Activated naive CD8-positive, alpha-beta T cell treated with anti-CD3 and anti-CD28 coated beads, Interleukin-2, amount 50 U/mL, for 16 hours (primary cell): ENCODE data around the gene JUNB.
"Not testable (repeated sequence)": the region's sequence is repeated elsewhere in the genome, so short reads cannot be mapped to it uniquely, and the experiment has no call there.

Experiments
- DNase-seq: peaks from one replicate; pipeline ENCODE4 v3.0.0-alpha.2; 2020; ENCODE audit warnings: low read depth, low spot score

Gene JUNB

DNA sequence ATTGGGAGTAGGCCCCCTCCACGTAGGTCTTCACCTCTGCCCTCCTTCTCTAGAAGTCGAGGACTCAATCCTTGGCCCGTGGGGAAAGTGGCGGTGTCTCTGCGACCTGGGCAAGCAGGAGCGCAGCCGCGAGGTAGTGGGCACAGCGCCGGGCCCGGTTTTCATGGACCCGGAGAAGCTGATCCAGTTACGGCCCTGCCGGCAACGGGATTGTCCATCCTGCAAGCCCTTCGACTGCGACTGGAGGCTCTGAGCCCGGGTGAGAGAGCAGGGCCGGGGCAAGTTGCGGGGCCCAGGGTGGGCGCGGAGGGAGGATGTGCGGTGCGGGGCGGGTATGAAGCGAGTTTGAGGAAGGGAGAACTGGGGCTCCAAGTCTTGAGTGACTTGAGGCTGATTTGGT is 12.8 kb downstream of the JUNB start:
- DNase-seq, result no peak

DNA sequence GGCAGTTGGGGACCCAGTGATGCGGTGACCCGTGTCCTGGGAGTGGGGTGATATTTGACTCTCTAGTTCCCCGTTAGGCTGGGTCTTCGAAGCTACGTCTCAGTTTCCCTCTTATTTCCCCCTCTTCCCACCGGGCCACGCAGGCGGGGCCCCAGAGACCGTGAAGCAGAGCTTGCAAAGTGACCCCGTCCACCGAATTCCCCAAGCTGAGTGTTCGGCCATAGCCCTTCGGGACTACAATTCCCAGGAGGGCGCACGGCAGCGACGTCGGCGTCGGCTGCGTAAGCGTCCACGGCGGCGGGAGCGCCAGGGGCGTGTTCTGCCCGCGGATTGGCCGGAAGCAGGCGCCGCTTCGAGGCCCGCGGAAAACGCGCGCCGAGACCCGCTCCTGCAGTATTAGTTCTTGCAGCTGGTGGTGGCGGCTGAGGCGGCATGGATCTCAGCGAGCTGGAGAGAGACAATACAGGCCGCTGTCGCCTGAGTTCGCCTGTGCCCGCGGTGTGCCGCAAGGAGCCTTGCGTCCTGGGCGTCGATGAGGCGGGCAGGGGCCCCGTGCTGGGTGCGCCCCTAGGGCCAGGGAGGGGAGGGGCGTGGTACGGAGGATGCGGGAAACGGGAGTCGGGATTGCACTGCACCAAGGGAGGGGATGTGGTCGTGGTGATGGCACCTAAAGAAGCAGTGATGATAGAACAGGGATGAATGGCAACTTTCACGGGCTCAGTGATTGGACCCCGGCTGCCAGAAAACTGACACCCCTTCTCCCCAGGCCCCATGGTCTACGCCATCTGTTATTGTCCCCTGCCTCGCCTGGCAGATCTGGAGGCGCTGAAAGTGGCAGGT is 15.2 kb downstream of the JUNB start, which contains the start of gene RNASEH2A:
Gene RNASEH2A, plus strand, starts transcription at position 343 of the 840 bp plus-strand sequence. Its CDS starts 90 bp downstream, at position 433.
- DNase-seq, result peak; percentile 64

DNA sequence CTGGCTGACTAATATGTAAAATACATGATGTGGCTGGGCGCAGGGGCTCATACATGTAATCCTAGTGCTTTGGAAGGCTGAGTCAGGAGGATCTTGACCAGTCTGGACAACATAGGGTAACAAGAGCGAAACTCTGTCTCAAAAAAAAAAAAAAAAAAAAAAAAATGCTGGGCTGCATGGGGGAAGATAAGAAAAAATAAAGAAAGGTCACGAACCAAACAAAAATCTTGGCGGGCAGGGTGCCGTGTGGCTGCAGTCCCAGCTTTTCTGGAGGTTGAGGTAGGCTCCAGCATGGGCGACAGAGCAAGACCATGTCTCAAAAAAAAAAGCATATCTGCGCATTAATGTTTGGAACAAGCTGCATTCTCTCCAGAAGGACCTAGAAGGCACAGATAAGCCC is 23.8 kb downstream of the JUNB start:
- no peak for DNase-seq

DNA sequence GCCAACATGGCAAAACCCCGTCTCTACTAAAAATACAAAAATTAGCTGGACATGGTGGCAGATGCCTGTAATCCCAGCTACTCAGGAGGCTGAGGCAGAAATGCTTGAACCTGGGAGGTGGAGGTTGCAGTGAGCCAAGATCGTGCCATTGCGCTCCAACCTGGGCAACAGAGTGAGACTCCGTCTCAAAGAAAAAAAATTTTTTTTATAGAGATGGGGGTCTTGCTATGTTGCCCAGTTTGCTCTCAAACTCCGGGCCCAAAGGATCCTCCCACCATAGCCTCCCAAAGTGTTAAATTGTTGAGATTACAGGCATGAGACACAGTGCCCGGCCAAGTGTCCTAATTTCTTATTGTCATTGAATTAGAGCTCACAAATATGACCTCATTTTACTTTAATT is 25.9 kb downstream of the JUNB start:
- not testable (repeated sequence) for DNase-seq

DNA sequence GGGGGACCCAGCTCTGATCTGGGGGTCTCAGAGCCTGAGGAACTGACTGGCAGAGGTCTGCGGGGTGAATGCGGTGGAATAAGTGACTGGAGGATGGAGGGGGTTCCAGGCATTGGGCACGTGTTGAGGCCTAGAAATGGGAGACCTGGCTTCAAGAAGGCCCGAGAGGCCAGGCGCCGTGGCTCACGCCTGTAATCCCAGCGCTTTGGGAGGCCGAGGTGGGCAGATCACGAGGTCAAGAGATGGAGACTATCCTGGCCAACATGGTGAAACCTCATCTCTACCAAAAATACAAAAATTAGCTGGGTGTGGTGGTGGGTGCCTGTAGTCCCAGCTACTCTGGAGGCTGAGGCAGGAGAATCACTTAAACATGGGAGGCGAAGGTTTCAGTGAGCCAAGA is 26.5 kb downstream of the JUNB start:
- not testable (repeated sequence) for DNase-seq

DNA sequence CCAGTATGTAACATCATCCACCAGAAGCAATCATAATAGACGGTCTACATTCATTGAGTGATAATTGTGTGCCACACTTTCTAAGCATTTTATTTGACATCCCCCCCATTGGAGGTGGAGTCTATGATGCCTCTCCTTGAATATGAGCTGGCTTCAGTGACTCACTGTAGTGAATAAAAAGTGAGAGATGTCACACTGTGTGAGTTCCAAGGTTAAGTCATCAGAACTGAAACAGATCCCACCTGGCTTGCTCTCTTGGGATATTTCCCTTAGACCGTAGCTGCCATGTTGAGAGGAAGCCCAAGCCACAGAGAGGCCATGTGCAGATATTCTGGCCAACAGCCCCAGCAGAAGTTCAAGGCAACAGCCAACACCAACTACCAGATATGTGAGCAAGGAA is 30.5 kb downstream of the JUNB start:
- no peak for DNase-seq

DNA sequence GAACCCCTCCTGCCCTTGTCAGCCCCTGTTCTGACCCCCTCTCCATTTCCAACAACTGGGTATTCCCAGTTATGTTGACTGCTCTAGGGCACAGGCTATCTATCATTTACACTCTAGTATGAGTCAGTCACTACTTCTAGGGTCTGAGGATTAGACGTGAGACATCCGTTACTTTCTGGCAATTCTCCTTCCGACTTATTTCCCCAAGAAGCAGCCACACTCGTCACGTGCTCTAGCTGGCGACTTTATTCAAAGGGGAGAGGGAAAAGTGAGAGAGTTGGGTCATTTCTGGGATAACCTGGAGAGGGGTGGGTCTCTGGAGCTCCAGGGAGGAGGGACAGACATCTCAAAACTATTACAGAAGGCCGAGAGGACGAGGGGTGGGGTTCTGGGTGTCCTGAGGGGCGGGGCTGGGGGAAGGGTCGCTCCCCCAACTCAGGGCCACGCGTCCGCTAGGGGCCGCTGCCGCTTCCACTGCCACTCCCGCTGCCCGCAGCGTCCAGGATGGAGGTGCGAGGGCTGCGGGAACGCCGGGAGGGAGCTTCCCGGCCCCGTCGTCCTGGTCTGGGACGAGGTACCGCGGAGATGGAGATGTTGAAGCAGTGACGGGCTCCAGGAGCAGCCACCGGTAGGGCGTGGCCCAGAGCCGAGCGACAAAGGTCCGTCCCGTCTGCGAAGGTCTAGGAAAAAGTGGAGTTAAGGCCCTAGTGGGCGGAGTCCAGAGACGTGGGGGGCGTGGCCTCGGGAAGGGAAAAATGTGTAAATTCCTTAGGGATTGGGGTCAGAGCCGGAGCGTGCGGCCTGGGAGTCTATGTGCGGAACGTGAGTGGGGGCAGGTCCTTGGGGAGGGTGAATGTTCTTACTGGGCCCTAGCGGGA is 34.2 kb downstream of the JUNB start:
- no peak for DNase-seq

DNA sequence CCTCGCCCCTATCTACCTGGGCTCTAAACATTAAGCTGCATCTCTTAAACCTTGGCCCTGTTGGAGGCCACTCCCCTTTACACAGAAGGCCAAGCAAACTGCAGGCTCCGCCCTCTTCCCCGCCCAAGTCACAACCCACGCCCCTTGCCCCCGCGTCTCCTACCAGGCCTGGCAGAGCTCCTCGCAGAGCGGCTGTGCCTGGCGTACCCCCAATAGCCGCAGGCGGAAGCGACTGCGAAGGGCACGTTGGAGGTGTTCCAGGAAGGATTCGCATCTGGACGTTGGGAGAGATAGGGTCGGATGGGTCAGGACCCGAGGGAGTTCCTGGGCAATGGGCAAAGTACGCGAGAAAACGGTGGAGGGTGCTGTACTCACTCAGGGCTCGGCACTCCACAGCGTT is 37.2 kb downstream of the JUNB start:
- DNase-seq, result no peak

DNA sequence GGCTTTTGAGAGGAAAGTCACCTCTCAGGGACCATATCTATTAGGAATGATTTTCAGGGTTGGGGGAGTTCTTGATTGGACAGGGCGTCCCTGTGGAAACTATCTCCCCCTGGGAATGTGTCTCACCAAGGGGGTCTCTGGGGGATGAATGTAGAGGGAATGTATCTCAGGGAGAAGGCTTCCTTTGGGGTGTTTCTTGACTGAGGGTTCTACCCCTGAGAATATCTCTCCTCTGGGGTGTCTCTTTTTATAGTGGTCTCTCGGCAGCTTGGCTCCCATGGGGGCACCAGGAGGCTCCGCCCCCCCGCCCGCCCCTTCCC is 42.1 kb downstream of the JUNB start:
- no peak for DNase-seq

DNA sequence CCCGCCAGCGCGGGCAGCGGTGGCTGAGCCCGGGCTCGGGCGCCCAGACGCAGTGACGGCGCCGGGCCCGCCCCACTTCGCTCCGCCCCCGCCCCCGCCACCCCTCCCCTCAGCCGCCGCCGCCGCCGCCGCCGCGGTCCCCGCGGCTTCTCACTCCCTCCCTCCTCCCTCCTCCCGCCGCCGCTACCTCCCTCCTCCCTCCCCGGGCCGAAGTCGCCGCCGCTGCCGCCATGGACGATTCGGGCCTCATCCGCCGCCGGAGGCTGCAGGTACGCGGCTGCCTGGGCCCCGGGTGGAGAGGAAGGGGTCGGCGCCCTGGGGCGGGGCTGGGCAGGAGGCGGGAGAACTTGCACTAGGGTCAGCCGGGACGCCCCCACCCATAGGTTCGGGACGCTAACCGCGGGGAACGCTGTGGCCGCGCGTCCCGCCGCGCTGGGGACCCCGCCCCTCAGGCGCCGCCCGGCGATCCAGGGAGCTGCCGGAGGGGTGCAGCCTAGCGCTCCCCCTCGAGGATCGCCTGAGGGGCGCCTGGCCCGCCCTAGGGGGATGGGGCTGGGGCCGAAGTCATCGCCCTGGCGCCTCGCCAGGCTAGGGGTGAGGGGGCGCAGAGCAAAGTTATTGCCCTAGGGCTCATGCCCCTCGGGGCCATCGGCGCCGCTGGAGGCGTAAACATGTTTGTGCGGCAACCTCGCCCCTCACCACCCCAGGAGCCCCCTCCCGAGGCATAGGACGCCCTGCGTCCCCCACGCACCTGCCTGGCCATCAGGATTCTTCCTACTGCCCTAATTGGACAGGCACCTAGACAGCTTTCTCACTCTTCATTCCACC is 42.7 kb downstream of the JUNB start:
- no peak for DNase-seq

DNA sequence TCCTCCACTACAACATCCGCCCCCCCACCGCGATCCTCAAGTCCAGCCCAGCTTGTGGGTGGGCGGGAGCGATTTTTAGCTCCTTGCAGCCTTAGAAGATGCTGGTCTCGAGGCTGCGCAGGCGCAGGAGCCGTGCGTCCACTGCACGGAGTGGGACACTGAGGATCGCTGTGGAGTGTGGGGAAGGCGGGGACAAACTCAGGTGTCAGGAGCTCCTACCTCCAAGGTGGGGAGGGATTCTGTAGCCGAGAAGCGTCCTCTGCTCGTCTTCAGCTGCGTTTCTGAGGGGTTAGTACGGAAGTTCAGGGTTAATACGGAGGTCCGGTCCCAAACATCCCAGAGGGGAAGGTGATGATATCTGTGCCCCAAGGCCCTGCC is 43.3 kb downstream of the JUNB start, which contains the start of gene RTBDN:
Gene RTBDN, minus strand, starts transcription at position 14 of the 378 bp plus-strand sequence. CDS start 4,600 bp downstream, outside the sequence.
- DNase-seq, result no peak

DNA sequence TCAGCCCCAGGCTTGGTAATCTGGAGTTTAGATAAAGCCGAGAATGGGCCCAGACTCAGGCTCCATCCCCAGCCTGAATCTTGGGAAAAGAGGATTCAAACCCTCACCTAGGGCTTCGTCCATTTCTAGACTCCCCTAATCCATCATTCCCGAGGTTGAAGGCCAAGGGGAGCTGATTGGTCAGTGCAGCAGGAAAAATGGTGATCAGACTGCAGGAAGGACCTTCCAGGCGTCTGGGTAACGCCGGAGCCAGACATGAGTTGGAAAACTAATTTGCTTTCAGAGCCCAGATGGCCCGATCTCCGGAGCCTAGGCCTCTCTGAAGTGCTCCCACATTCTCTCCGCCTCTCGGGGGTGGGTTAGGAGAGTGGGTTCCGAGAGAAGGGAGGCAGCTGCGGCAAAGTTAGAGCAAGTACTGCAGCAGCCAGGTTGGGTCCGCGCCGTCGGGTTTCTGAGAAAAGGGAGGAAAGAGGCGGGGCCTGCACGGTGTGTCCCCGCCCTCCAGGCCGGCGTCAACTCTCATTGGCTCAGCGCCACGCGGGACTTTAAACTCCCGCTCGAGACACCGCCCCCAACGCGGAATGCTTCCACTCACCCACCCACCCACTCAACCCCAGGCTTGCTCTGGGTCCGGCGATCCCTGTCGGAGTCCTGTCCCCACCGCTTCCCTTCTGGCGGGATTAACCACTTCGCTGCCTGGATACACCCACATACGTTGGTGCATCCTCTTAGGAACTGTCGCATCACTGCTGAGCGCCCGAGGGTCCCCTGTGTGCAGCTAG is 43.9 kb downstream of the JUNB start:
- no peak for DNase-seq

DNA sequence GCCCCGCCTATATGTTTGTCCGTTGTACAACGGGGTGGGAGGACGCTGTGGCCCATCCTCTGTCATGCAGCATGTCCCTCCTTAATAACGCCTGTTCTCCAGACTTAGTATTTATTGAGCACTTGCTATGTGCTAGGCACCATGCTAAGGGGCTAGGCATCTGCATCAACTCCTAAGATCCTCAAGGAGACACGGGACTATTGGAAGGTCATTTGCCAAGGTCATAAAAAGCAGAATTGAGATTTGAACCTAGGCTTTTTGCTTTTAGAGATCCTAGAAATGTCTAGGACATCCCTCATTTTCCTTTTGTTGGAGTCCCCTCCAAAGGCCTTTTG is 45.2 kb downstream of the JUNB start:
- DNase-seq, result no peak

DNA sequence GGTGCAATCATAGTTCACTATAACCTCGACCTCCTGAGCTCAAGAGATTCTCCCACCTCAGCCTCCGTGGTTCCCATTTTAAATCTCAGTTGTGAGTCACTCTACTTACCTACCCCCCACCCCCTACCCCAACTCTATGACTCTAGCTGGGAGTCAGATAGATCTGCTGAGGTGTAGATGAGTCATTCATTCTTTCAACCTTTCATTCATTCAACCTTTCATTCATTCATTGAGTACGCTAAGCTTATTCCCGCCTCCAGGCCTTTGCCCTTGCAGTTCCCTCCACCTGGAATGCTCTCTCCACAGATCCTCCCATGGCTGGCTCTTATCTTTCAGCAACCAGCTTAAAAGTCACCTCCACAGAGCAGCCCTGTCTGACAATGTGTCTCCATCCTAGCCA is 45.9 kb downstream of the JUNB start:
- no peak for DNase-seq

DNA sequence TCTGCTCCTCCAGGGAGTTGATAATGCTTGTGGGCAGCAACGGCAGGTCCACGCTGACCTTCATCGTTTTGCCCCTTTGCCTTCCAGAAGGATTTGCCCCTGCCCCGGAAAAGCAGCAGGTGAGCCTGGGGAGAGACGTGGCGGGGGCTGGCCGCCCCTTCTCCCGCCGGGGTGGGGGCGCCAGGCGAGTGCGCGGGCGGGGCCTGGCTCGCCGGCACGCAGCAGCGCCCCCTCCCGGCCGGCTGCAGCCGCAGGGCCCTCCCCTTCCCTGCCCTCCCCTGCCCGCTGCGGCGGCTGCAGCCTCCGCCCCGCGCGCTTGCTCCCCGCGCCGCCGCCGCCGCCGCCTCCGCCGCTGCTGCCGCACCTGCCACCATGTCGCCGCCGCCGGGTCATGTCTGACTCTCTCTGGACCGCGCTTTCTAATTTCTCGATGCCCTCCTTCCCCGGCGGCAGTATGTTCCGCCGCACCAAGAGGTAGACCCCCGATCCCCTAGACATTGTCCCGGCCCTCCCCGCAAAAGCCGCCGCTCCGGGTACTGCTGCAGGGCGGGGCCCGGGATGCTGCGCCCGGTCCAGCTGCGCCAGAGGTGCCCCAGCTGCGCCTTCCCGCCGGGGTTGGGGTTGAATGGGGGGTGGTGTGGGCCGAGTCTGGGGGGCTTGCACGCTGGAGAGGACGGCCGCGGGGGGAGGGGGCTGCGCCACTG is 47.0 kb downstream of the JUNB start, which contains the start of gene MAST1:
Gene MAST1, plus strand, starts transcription at position 334 of the 704 bp plus-strand sequence. Its CDS starts 58 bp downstream, at position 392.
- no peak for DNase-seq

DNA sequence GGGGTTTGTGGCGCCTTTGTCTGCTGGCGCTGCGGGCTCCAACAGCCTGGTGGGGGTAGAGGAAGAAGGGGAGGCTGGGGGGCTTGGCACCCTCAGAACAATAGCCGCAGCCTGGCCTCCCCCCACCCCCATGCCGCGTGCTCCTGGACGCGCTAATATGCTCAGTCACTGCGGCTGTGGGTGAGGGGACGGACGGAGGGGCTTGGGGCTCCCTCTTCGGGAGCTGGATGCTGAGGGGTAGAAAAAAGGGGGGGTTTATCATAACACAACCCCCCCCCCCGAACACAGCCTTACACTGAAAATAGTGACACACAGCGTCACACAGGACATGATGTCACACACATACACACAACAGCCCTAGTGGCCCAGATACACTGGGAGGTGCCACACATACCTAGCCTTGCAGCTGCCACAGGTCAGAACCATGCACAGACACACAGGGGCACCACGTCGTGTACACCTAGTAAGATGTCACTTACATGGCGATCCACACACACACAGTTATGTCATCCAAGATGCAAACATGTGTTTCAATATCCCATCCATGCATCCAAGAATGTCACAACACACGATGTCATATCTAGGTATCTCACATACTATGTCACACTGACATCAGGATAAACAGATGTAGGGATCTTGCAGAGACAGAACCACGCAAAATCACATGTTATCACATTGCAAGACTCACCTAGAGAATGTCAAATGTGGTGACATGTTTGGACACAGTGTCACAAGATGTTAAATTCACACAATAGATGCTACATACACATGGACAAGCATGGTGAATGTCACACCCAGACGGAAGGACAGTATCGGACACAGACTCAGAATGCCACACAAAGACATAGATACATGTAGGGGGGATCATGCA is 47.8 kb downstream of the JUNB start:
- DNase-seq, result no peak

DNA sequence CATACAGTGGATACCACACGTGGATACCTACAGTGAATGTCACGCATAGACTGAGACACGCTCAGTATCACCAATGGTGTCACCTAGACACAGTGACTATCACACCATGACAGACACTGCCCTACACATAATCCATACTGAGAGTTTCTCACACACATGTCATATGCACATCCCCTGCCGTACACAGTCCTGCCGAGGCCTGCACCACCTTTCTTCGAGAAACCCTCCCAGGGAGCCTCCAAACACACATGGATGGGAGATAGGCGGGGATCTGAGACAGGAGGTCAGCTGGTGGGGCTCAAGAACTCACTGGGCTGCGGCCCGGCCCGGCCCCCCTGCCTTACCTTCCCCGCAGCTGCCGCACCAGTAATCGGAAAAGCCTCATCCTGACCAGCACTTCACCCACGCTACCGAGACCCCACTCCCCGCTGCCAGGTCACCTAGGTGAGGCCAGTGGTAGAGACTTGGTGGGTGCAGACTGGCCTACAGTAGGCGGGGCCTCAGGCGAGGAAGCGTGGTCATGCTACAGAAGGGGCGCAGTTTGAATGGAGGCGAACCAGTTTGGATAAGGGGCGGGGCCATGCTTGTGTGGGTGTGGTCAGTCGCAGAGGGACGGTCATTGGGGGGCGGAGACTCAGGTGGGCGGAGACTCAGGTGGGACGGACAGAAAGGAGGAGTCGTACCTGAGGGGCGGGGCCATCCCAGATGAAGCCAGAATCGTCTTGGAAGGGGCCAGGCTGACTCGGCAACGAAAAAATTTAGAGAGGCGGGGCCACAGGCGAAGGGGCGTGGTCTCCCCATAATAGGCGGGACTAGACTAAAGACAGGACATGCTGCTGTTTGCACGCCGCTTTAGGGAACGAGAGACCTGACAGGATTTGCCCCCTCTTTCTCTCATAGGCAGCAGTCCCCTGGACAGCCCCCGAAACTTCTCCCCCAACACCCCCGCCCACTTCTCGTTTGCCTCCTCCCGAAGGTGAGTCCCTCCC is 49.1 kb downstream of the JUNB start:
- DNase-seq, result no peak

DNA sequence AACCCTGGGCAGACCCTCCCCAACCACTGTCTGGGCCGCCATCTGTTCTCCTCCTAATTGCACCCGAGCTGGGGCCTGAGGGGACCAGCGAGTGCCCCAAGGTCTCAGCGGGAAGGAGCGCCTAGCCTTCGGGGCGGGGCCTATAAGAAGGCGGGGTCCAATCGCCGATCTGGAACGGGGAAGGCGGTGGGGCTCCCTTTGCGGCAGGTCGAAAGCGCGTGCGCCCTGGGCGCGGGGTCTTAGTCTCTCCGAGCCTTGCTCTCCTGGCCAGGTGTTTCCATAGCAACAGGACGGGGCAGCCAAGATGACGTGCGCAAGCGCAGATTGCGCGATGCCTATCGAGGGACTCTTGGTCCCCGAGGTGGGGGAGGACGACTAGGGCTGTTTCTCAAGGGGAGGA is 49.8 kb downstream of the JUNB start:
- DNase-seq, result no peak
